IMR-90 (cell line): ENCODE measurements around the gene AP3M1. TPM values are rescaled to one million over a fixed set of nuclear protein-coding genes. Genes with fewer than 3 reads are reported as not detected.

Experiments used
- ATAC-seq: fragments of 200-7000 bp; cut with Tn5 transposase; 2 replicates; pipeline ENCODE4 v1.9.1; 2020; ENCODE audit warnings: low read depth, mild to moderate bottlenecking, moderate library complexity
- BruUV-seq: library from RNA; stranded (reverse); fragments of 400-500 nt; replicated peaks from 2 replicates; lab custom pipeline; 2021; lab: Mats Ljungman, UMichigan
- CTCF ChIA-PET: fragments of 300-600 bp; formaldehyde crosslinking; extraction: SDS; loops from one replicate; lab custom pipeline; 2021; ENCODE audit warnings: antibody characterized with exemption; lab: Yijun Ruan, JAX
- POLR2A ChIA-PET: fragments of 300-600 bp; sonication (Branson Sonifier 250); formaldehyde crosslinking; loops from one replicate; lab custom pipeline; 2022; ENCODE audit warnings: antibody characterized with exemption; ENCODE audit not compliant: unreplicated experiment; lab: Charles Lee
- DNase-seq: peaks from one replicate; pipeline ENCODE4 v3.0.0; 2013
- H2AFZ ChIP-seq: replicated peaks from 2 replicates; pipeline ENCODE3; 2013; ENCODE audit warnings: low read length, mild to moderate bottlenecking; ENCODE audit not compliant: poor library complexity
- H2AK5ac ChIP-seq: 2 replicates; pipeline ENCODE4 v1.6.1; 2013; ENCODE audit warnings: low read depth, low read length, inconsistent platforms
- H2AK9ac ChIP-seq: replicated peaks from 2 replicates; pipeline ENCODE3; 2013; ENCODE audit warnings: mild to moderate bottlenecking, low read depth, low read length, moderate library complexity; ENCODE audit not compliant: poor library complexity
- H2BK120ac ChIP-seq: 2 replicates; pipeline ENCODE4 v1.6.1; 2013; ENCODE audit warnings: low read depth, low read length, inconsistent platforms
- H2BK15ac ChIP-seq: 3 replicates; pipeline ENCODE4 v1.6.1; 2013; ENCODE audit warnings: low read depth, low read length, inconsistent platforms
- H2BK20ac ChIP-seq: 2 replicates; pipeline ENCODE4 v1.6.1; 2013; ENCODE audit warnings: low read depth, mild to moderate bottlenecking, inconsistent platforms, low read length, moderate library complexity
- H2BK5ac ChIP-seq: 2 replicates; pipeline ENCODE4 v1.6.1; 2013; ENCODE audit warnings: mild to moderate bottlenecking, low read depth, low read length, inconsistent platforms; ENCODE audit not compliant: poor library complexity, severe bottlenecking
- H3K14ac ChIP-seq: replicated peaks from 2 replicates; pipeline ENCODE4 v1.6.1; 2013; ENCODE audit warnings: low read depth, low read length, inconsistent platforms
- H3K18ac ChIP-seq: 2 replicates; pipeline ENCODE4 v1.6.1; 2013; ENCODE audit warnings: low read depth, low read length, control low read depth
- H3K23ac ChIP-seq: 2 replicates; pipeline ENCODE4 v1.6.1; 2013; ENCODE audit warnings: low read depth, low read length, inconsistent platforms
- H3K27ac ChIP-seq: 2 replicates; pipeline ENCODE4 v1.5.1; 2013; ENCODE audit warnings: mild to moderate bottlenecking, control low read depth, low read length; ENCODE audit not compliant: insufficient read depth
- H3K27me3 ChIP-seq: 2 replicates; pipeline ENCODE4 v1.6.1; 2013; ENCODE audit warnings: low read length; ENCODE audit not compliant: control insufficient read depth, insufficient read depth
- H3K36me3 ChIP-seq: 2 replicates; pipeline ENCODE4 v1.6.1; 2013; ENCODE audit warnings: low read length, mixed read lengths; ENCODE audit not compliant: control insufficient read depth, insufficient read depth
- H3K4ac ChIP-seq: 2 replicates; pipeline ENCODE4 v1.6.1; 2013; ENCODE audit warnings: low read depth, low read length, inconsistent platforms
- H3K4me1 ChIP-seq: 2 replicates; pipeline ENCODE4 v1.6.1; 2013; ENCODE audit warnings: low read length, mixed read lengths; ENCODE audit not compliant: control insufficient read depth, insufficient read depth
- H3K4me2 ChIP-seq: 2 replicates; pipeline ENCODE4 v1.6.1; 2013; ENCODE audit warnings: low read depth, mild to moderate bottlenecking, control low read depth, low read length, moderate library complexity
- H3K4me3 ChIP-seq: 2 replicates; pipeline ENCODE4 v1.5.1; 2013; ENCODE audit warnings: low read depth, mild to moderate bottlenecking, control low read depth, low read length, moderate library complexity; ENCODE audit not compliant: insufficient read depth
- H3K56ac ChIP-seq: 2 replicates; pipeline ENCODE4 v1.6.1; 2013; ENCODE audit warnings: low read length, inconsistent platforms; ENCODE audit not compliant: insufficient read depth; ENCODE audit errors: extremely low read depth
- H3K79me1 ChIP-seq, 2 experiments: 2 replicates each; pipeline ENCODE4 v1.6.1; 2013; ENCODE audit warnings: low read length in 2 of 2, inconsistent platforms in 1 of 2, low read depth in 1 of 2
- H3K9ac ChIP-seq: 2 replicates; pipeline ENCODE4 v1.6.1; 2013; ENCODE audit warnings: low read depth, low read length, control low read depth
- H3K9me1 ChIP-seq: 2 replicates; pipeline ENCODE4 v1.6.1; 2013; ENCODE audit warnings: low read length, inconsistent platforms; ENCODE audit not compliant: insufficient read depth
- H3K9me3 ChIP-seq: 2 replicates; pipeline ENCODE4 v1.6.1; 2013; ENCODE audit warnings: low read length; ENCODE audit not compliant: control insufficient read depth, insufficient read depth
- H4K20me1 ChIP-seq: 2 replicates; pipeline ENCODE4 v1.6.1; 2013; ENCODE audit warnings: low read length, inconsistent platforms; ENCODE audit not compliant: insufficient read depth
- H4K5ac ChIP-seq: 2 replicates; pipeline ENCODE4 v1.6.1; 2013; ENCODE audit warnings: mild to moderate bottlenecking, low read depth, low read length, control low read depth
- H4K8ac ChIP-seq, 2 experiments: 2 replicates each; pipeline ENCODE4 v1.6.1; 2013; ENCODE audit warnings: low read depth in 2 of 2, low read length in 2 of 2, control low read depth in 1 of 2, inconsistent platforms in 1 of 2
- H4K91ac ChIP-seq: 2 replicates; pipeline ENCODE4 v1.6.1; 2013; ENCODE audit warnings: low read depth, low read length, inconsistent platforms; ENCODE audit not compliant: insufficient read depth
- BHLHE40 ChIP-seq: fragments of 150-350 bp; IDR thresholded peaks from 2 replicates; pipeline ENCODE4 v1.6.1; 2016; ENCODE audit warnings: mild to moderate bottlenecking, low read depth, low read length
- CEBPB ChIP-seq: IDR thresholded peaks from 2 replicates; pipeline ENCODE4 v1.6.1; 2012; ENCODE audit warnings: low read depth, low read length, improper control_type of control experiment
- CHD1 ChIP-seq: IDR thresholded peaks from 2 replicates; pipeline ENCODE4 v1.6.1; 2012; ENCODE audit warnings: low read depth, low read length, improper control_type of control experiment
- FOS ChIP-seq: fragments of 150-350 bp; IDR thresholded peaks from 2 replicates; pipeline ENCODE4 v1.6.1; 2016; ENCODE audit warnings: low read depth, low read length
- MAFK ChIP-seq: IDR thresholded peaks from 2 replicates; pipeline ENCODE4 v1.6.1; 2012; ENCODE audit warnings: low read depth, low read length, improper control_type of control experiment
- MAZ ChIP-seq: IDR thresholded peaks from 2 replicates; pipeline ENCODE4 v1.6.1; 2012; ENCODE audit warnings: low read depth, mild to moderate bottlenecking, low read length, improper control_type of control experiment, moderate library complexity, borderline replicate concordance
- MXI1 ChIP-seq: IDR thresholded peaks from 2 replicates; pipeline ENCODE4 v1.6.1; 2012; ENCODE audit warnings: low read depth, mild to moderate bottlenecking, low read length, moderate library complexity, borderline replicate concordance
- NFE2L2 ChIP-seq: fragments of 150-350 bp; IDR thresholded peaks from 2 replicates; pipeline ENCODE4 v1.6.1; 2016; ENCODE audit warnings: low read depth, mild to moderate bottlenecking, low read length
- POLR2A ChIP-seq: IDR thresholded peaks from 2 replicates; pipeline ENCODE4 v1.6.1; 2012; ENCODE audit warnings: mild to moderate bottlenecking, low read depth, low read length
- RAD21 ChIP-seq: IDR thresholded peaks from 2 replicates; pipeline ENCODE4 v1.6.1; 2012; ENCODE audit warnings: low read length, improper control_type of control experiment
- RCOR1 ChIP-seq: IDR thresholded peaks from 2 replicates; pipeline ENCODE4 v1.6.1; 2012; ENCODE audit warnings: mild to moderate bottlenecking, low read length, improper control_type of control experiment; ENCODE audit not compliant: insufficient replicate concordance
- RFX5 ChIP-seq: IDR thresholded peaks from 2 replicates; pipeline ENCODE4 v1.8.0; 2012; ENCODE audit warnings: low read depth, mild to moderate bottlenecking, low read length, moderate library complexity
- SMC3 ChIP-seq: fragments of 150-350 bp; IDR thresholded peaks from 2 replicates; pipeline ENCODE4 v1.6.1; 2016; ENCODE audit warnings: low read depth, mild to moderate bottlenecking, antibody characterized with exemption, low read length, moderate library complexity
- dilution Hi-C: fragments of 300-500 bp; cut with HindIII; formaldehyde crosslinking; loops from one replicate; pipeline ENCODE4 v1.14.3; 2018; ENCODE audit warnings: low sequenced_read_pairs; ENCODE audit not compliant: unreplicated experiment
- in situ Hi-C: fragments of 300-500 bp; cut with MboI; formaldehyde crosslinking; loops from 3 replicates; pipeline ENCODE4 v1.14.3; 2019; ENCODE audit warnings: low sequenced_read_pairs, inconsistent platforms, mixed read lengths
- intact Hi-C: fragments of 100-400 bp; cut with micrococcal nuclease; formaldehyde crosslinking; loops from 2 replicates; pipeline ENCODE4 v1.10.0; 2022
- polyA plus RNA-seq, 3 experiments: library from polyadenylated mRNA; depleted of rRNA; stranded (reverse); fragments of >200 nt; gene quantifications; 2 replicates each; pipeline ENCODE4 v1.2.3, GENCODE V29; 2012; ENCODE audit warnings: low replicate concordance in 1 of 3
- total RNA-seq: library from RNA; depleted of rRNA; stranded (reverse); fragments of >200 nt; gene quantifications from 2 replicates; pipeline ENCODE4 v1.2.3, GENCODE V29; 2012
- TF ChIP-seq, protein P1 (sequence below): conservative IDR thresholded peaks from 2 replicates; pipeline ENCODE4 v1.5.1; 2012; ENCODE audit warnings: mild to moderate bottlenecking, low read depth, low read length, improper control_type of control experiment
- TF ChIP-seq, protein P2 (sequence below): fragments of 150-350 bp; IDR thresholded peaks from 2 replicates; pipeline ENCODE4 v1.6.1; 2017; ENCODE audit warnings: mild to moderate bottlenecking, antibody characterized with exemption, low read length, low read depth
- TF ChIP-seq, protein P3 (sequence below): fragments of 150-350 bp; IDR thresholded peaks from 2 replicates; pipeline ENCODE4 v1.6.1; 2016; ENCODE audit warnings: low read depth, mild to moderate bottlenecking, low read length, moderate library complexity, borderline replicate concordance

Gene AP3M1
- total and polyA plus RNA-seq, 2 of the 4 experiments (the other 2 are of a cell fraction): 26.6 to 46.4 TPM

DNA sequence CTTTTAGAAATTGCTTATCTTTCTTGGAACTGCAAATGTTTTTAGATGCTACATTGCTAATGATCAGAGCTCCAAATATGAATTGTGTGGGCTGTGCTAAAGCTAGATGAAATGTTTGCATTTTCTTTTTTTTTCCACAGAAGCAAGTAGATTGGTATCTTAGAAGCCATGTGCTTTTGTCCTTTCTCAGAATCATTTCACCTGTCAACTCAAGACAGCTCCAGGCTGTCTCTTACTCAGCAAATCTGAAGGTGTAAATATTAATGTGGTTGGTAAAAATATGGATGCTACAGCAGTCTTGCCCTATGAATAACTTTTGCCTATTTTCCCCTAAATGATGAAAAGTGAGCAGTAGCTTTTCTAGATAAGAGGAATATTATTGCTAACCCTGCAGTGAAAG is 41.2 kb downstream of the AP3M1 start:
- Histone ChIP-seq H3K56ac (no peak overlapping the region), H2BK15ac (no peak overlapping the region), H2BK5ac (no peak overlapping the region), H3K18ac (no peak overlapping the region), H4K91ac (no peak overlapping the region), H4K5ac (no peak overlapping the region), H2BK20ac (no peak overlapping the region), H3K36me3 (peaks cover 82% of the 10 kb centered on the region), H3K4me3 (no peak overlapping the region), H3K27ac (no peak overlapping the region), H3K9me1 (peaks cover 18% of the 10 kb centered on the region), H4K8ac (no peak overlapping the region), H2AFZ (no peak overlapping the region), H2AK9ac (no peak overlapping the region), H3K4ac (no peak overlapping the region), H2AK5ac (no peak overlapping the region), H3K79me1 (peaks cover 67 to 86% of the 10 kb centered on the region in 2 experiments), H3K4me1 (peaks cover 6% of the 10 kb centered on the region), H3K14ac (no peak overlapping the region), H3K9ac (no peak overlapping the region), H3K4me2 (no peak overlapping the region), H3K27me3 (no peaks in the 10 kb centered on the region), H3K9me3 (no peaks in the 10 kb centered on the region), H4K20me1 (peaks cover 62% of the 10 kb centered on the region), H2BK120ac (no peak overlapping the region), H3K23ac (no peak overlapping the region)
- POLR2A ChIA-PET: no interaction called here
- no peak for DNase-seq
- BruUV-seq: no TSS peak
- ATAC-seq: no peak
- CTCF ChIA-PET: no interaction called here
- TF ChIP-seq CHD1 (no peak), MAZ (no peak), POLR2A (no peak), RFX5 (no peak), CEBPB (no peak), BHLHE40 (no peak), NFE2L2 (no peak), RCOR1 (no peak), RAD21 (no peak), FOS (no peak), SMC3 (no peak), MXI1 (no peak), MAFK (no peak)
- TF ChIP-seq, protein P1, sequence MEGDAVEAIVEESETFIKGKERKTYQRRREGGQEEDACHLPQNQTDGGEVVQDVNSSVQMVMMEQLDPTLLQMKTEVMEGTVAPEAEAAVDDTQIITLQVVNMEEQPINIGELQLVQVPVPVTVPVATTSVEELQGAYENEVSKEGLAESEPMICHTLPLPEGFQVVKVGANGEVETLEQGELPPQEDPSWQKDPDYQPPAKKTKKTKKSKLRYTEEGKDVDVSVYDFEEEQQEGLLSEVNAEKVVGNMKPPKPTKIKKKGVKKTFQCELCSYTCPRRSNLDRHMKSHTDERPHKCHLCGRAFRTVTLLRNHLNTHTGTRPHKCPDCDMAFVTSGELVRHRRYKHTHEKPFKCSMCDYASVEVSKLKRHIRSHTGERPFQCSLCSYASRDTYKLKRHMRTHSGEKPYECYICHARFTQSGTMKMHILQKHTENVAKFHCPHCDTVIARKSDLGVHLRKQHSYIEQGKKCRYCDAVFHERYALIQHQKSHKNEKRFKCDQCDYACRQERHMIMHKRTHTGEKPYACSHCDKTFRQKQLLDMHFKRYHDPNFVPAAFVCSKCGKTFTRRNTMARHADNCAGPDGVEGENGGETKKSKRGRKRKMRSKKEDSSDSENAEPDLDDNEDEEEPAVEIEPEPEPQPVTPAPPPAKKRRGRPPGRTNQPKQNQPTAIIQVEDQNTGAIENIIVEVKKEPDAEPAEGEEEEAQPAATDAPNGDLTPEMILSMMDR: no peak
- TF ChIP-seq, protein P2, sequence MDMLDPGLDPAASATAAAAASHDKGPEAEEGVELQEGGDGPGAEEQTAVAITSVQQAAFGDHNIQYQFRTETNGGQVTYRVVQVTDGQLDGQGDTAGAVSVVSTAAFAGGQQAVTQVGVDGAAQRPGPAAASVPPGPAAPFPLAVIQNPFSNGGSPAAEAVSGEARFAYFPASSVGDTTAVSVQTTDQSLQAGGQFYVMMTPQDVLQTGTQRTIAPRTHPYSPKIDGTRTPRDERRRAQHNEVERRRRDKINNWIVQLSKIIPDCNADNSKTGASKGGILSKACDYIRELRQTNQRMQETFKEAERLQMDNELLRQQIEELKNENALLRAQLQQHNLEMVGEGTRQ: no peak
- TF ChIP-seq, protein P3, sequence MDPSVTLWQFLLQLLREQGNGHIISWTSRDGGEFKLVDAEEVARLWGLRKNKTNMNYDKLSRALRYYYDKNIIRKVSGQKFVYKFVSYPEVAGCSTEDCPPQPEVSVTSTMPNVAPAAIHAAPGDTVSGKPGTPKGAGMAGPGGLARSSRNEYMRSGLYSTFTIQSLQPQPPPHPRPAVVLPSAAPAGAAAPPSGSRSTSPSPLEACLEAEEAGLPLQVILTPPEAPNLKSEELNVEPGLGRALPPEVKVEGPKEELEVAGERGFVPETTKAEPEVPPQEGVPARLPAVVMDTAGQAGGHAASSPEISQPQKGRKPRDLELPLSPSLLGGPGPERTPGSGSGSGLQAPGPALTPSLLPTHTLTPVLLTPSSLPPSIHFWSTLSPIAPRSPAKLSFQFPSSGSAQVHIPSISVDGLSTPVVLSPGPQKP: no peak
- dilution Hi-C loops (no loop called here), in situ Hi-C loops (no loop called here), intact Hi-C loops (no loop called here)
